KOPT-K1 (cell line): ENCODE measurements around the gene MAN1A1.

ENCODE experiments used
- H3K27ac ChIP-seq: fragments of 200-600 bp; sonication (generic); 2 replicates; pipeline ENCODE4 v1.5.1; 2016; ENCODE audit warnings: antibody characterized with exemption, mild to moderate bottlenecking, low read depth, low read length; ENCODE audit not compliant: poor library complexity, severe bottlenecking
- H3K36me3 ChIP-seq: fragments of 200-600 bp; sonication (generic); 2 replicates; pipeline ENCODE4 v1.5.1; 2017; ENCODE audit warnings: antibody characterized with exemption, mild to moderate bottlenecking, low read length, moderate library complexity; ENCODE audit not compliant: insufficient read depth
- H3K9me3 ChIP-seq: fragments of 200-600 bp; sonication (generic); 2 replicates; pipeline ENCODE4 v1.5.1; 2017; ENCODE audit warnings: antibody characterized with exemption, low read length, mild to moderate bottlenecking; ENCODE audit not compliant: insufficient read depth, poor library complexity, severe bottlenecking

MAN1A1 gene

GRCh38 chr6:119189498-119189897 lies 160.1 kb downstream of the MAN1A1 start:
- no peak overlapping the region for H3K27ac ChIP-seq
- no peaks in the 10 kb centered on the region for H3K9me3 ChIP-seq
- peaks cover 55% of the 10 kb centered on the region for H3K36me3 ChIP-seq

GRCh38 chr6:119187596-119187995 lies 162.0 kb downstream of the MAN1A1 start:
- no peak overlapping the region for H3K27ac ChIP-seq
- no peaks in the 10 kb centered on the region for H3K9me3 ChIP-seq
- peaks cover 54% of the 10 kb centered on the region for H3K36me3 ChIP-seq

- H3K27ac ChIP-seq, result no peak overlapping the region
- H3K9me3 ChIP-seq, result no peaks in the 10 kb centered on the region
- H3K36me3 ChIP-seq, result peaks cover 58% of the 10 kb centered on the region
Observed at GRCh38 chr6:119186490-119186889, 163.1 kb downstream of the MAN1A1 start.

- H3K36me3 ChIP-seq, result peaks cover 59% of the 10 kb centered on the region
- H3K27ac ChIP-seq, result no peak overlapping the region
- no peaks in the 10 kb centered on the region for H3K9me3 ChIP-seq
Observed at GRCh38 chr6:119184008-119184648, 165.4 kb downstream of the MAN1A1 start.

- peaks cover 55% of the 10 kb centered on the region for H3K36me3 ChIP-seq
- H3K9me3 ChIP-seq, result no peaks in the 10 kb centered on the region
- H3K27ac ChIP-seq, result no peak overlapping the region
Observed at GRCh38 chr6:119183457-119183856, 166.1 kb downstream of the MAN1A1 start.

GRCh38 chr6:119182875-119183274 lies 166.7 kb downstream of the MAN1A1 start:
- Histone ChIP-seq H3K27ac (no peak overlapping the region), H3K36me3 (peaks cover 50% of the 10 kb centered on the region), H3K9me3 (no peaks in the 10 kb centered on the region)

GRCh38 chr6:119182216-119182803 lies 167.3 kb downstream of the MAN1A1 start:
- peaks cover 44% of the 10 kb centered on the region for H3K36me3 ChIP-seq
- no peaks in the 10 kb centered on the region for H3K9me3 ChIP-seq
- no peak overlapping the region for H3K27ac ChIP-seq

GRCh38 chr6:119181046-119181445 lies 168.5 kb downstream of the MAN1A1 start:
- no peaks in the 10 kb centered on the region for H3K9me3 ChIP-seq
- no peak overlapping the region for H3K27ac ChIP-seq
- H3K36me3 ChIP-seq, result peaks cover 36% of the 10 kb centered on the region

GRCh38 chr6:119179842-119180241 lies 169.7 kb downstream of the MAN1A1 start:
- Histone ChIP-seq H3K9me3 (no peaks in the 10 kb centered on the region), H3K27ac (no peak overlapping the region), H3K36me3 (peaks cover 31% of the 10 kb centered on the region; the same call in 1 of the 2 replicates)

GRCh38 chr6:119179062-119179461 lies 170.5 kb downstream of the MAN1A1 start:
- Histone ChIP-seq H3K27ac (no peak overlapping the region), H3K9me3 (no peaks in the 10 kb centered on the region), H3K36me3 (peaks cover 23% of the 10 kb centered on the region; the same call in 1 of the 2 replicates)

- Histone ChIP-seq H3K36me3 (peaks cover 12% of the 10 kb centered on the region; the same call in 1 of the 2 replicates), H3K27ac (no peak overlapping the region)
Observed at GRCh38 chr6:119176445-119176844, 173.1 kb downstream of the MAN1A1 start.

GRCh38 chr6:119174879-119175817 lies 174.4 kb downstream of the MAN1A1 start:
- no peak overlapping the region for H3K27ac ChIP-seq
- peaks cover 5% of the 10 kb centered on the region; the same call in 1 of the 2 replicates for H3K36me3 ChIP-seq
- H3K9me3 ChIP-seq, result no peaks in the 10 kb centered on the region

More at GRCh38 chr6:119176445-119176844, 173.1 kb downstream of the MAN1A1 start:
- no peaks in the 10 kb centered on the region for H3K9me3 ChIP-seq

GRCh38 chr6:119174085-119174445 lies 175.5 kb downstream of the MAN1A1 start:
- H3K36me3 ChIP-seq, result no peaks in the 10 kb centered on the region; the same call in 1 of the 2 replicates
- no peaks in the 10 kb centered on the region for H3K9me3 ChIP-seq
- H3K27ac ChIP-seq, result no peak overlapping the region

- Histone ChIP-seq H3K36me3 (no peaks in the 10 kb centered on the region; the same call in 1 of the 2 replicates), H3K27ac (no peak overlapping the region)
Observed at GRCh38 chr6:119173249-119174084, 176.1 kb downstream of the MAN1A1 start.

More at GRCh38 chr6:119173249-119174084, 176.1 kb downstream of the MAN1A1 start:
- no peaks in the 10 kb centered on the region for H3K9me3 ChIP-seq
